ENCODE measurements around the gene PDE4D.
"Not testable (repeated sequence)": the region's sequence is repeated elsewhere in the genome, so short reads cannot be mapped to it uniquely, and the experiment has no call there.

The PDE4D gene

DNA sequence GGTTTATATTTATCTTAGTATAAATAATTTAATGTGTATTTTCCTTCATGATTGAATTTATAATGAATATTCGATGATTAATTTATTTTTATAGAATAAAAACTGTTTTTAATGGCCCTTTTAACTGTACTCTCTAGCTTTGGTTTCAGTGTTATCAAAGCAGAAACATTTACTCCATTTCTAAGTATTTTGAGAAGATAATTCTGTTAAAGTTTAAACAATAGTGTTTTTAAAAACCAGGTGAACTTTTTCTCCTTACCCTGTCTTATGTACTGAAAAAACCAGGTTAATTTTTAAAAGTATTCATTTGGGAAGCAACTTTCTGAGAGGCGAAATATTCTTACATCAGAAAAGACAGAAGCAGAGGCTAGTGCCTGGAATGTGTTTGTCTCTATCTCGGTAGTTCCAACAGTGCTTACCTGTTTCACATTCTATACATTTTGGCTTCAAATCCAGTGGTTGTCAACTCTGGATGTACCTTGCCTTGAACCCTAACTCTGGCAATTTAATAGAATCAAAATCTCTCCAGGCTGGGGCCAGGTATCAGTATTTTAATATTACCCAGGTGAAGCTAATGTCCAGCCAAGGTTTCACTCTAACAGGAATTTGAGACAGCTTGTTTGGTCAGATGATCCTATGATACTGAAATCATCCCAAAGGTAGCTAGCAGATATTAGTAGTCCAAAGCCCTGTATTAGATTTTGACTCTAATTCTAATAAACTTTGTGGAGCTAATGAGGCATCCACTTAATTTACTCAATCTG lies 434.4 kb downstream of the PDE4D start:
- DNase-seq, result no peak

DNA sequence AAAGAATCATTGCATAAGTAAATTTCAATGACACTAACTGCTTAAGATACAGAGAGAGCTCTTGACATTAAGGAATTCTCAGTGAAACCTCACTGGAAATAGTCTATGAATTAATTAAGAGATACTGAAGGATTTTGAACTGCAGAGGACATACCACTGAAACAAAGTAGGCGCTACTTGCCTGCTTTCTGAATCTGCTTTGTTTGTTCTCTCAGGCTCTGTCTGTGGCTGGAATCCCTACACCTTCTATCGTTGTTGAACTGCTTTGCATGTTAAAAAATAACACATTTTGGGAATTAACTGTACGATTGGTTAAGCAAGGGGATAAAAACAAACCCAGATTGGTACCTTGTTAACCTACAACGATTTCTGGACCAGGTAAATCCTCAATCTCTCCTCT lies 435.2 kb downstream of the PDE4D start:
- DNase-seq, result no peak

DNA sequence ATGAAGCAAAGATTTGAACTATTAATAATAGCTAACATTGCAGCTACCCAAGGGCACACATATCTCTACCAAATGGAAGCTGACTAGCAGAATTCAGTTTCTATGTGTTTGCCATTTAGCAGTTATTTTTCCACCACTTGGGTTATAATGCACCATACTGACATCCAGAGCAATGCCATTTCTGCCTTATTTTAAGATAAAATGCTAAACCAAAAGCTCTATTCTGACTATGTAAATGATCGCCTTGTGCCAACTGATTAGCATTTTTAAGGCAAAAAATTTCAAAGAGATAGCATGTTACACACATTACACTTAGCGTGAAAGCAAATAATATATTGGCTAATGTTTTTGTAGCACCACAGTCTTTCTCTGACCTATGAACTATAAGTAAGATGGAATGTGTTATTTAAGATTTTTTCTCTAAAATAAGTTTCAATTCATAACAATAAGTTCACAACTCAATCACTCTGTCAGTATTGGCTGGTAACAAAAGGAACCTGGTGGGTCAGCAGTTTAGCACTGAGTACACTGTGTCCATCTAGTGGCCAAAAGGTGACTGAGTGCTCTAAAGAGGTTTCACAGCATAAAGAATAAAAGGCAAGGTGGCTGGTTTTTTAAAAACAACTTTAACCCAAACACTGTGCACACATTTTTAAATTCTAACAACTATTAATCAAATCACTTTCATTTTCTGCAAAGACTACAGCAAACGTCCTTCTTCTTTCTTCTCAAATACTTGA lies 443.5 kb downstream of the PDE4D start:
- DNase-seq, result no peak

DNA sequence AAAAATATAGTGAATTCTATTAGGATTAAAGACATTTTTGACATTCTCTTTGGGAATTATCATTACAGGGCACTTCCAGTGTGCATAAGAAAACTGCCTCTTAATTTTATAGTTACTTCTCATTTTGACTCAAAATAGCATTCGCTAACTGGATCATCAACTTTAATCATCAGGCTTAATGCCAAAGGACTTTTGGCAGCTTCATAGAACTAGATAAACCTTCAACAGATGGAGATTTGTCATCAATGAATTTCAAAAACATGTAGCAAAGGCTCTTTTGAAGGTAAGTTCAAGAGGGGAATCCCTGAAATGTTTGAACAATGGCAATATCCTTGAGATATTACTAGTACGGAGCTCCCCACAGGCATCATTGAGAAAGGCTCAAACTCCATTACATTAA lies 447.2 kb downstream of the PDE4D start:
- DNase-seq, result no peak

DNA sequence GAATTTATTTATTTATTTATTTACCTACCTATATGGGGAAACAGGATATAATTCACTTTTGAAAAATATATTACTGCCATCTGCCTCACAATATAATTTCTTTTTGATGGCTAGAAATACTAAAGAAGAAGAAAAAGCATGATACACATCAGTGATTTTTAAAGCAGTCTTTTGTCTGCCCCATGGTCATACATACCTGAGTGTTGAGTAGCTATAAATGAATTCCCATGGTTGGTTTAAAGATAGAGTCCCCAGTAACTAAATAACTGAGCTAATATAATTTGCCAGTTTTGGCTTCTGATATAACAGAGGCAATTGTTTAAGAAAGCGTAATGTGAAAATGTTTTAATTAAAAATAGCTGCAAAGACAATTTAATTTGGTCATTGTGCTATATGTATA lies 447.8 kb downstream of the PDE4D start:
- DNase-seq, result no peak

DNA sequence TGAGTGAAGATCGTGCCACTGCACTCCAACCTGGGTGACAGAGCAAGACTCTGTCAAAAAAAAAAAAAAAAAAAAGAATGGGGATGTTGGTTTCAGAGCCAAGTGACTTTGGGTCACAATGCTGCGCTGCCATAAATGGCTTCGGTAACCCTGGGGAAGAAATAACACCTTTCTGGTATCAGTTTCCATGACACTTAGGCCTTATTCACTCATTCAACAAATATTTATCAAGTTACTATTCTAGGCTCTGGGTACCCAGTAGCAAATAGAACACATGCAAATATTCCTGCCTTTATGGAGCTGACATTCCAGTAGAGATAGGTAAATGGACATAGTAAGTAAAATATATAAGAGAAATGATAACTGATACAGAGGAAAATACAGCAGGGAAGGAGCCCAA lies 454.2 kb downstream of the PDE4D start:
- DNase-seq, result no peak

DNA sequence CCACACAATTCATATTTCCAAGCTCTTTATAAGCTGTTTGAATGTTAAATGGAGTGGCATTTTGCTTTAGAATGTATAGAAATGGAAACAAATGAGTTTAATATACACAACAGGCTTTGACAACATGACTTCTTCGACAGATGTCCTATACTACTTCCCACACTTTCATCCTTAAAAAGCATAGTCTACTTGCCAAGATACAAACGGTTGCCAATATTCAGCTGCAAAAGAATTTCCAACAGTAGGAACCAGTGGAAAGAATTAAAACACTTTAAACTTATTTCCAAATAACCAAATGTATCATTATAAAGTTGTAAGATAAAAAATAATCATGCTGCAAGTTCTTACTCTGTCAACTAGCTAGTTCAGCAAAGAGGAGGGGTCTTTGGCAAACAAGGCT lies 456.4 kb downstream of the PDE4D start:
- no peak for DNase-seq

DNA sequence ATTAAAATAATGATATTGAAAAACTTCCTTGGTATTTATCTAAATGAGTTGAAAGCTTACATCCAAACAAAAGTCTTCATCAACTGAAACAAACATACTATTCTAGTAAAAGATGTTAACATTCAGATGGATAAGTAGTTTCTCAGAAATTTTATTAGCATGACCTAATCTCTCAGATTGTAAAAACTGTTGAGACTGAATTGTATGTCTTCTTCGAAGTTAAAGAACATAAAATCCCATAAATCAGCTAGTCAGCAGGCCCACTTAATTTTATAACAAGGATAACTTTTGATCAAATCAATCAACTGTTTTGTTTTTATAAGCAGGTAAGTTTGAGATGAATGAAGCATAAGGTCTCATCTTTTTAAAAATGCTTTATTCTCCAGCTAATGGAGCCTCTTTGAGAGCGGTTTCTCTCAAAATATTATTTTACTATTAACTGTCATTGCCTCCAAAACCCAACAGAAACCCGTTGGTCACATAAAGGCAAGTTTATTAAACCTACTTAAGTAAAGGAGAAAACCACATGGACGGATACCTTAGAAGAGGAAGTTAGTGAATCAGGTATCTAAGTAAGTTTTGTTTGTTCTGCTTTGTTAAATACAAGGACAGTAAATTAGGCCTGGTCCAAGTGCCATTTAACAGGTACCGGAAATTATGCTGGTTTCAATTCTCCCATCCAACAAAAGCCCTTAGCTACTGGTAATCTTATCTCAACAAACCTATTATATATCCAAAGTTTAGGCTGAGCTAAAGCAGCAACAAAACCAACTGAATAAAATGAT lies 457.0 kb downstream of the PDE4D start:
- DNase-seq, result no peak

DNA sequence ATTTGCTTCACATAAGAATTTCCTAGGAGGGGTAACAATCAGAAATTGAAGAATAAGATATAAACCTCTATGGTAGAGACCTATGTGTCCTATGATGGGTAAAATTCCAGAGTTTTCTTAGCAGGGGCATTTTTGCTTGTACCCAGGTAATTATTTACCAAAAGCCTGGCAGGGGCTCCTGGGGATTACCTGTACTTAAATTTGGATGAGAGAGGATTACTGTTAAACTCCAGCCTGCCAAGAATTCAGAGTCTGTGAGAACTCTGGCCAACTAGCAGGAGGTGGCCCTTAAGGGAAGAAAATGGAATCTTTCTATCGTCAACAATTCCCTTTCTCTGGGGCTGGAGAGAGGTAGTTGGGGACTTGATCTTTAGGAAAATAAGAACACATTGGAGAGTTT lies 460.4 kb downstream of the PDE4D start:
- DNase-seq, result no peak

DNA sequence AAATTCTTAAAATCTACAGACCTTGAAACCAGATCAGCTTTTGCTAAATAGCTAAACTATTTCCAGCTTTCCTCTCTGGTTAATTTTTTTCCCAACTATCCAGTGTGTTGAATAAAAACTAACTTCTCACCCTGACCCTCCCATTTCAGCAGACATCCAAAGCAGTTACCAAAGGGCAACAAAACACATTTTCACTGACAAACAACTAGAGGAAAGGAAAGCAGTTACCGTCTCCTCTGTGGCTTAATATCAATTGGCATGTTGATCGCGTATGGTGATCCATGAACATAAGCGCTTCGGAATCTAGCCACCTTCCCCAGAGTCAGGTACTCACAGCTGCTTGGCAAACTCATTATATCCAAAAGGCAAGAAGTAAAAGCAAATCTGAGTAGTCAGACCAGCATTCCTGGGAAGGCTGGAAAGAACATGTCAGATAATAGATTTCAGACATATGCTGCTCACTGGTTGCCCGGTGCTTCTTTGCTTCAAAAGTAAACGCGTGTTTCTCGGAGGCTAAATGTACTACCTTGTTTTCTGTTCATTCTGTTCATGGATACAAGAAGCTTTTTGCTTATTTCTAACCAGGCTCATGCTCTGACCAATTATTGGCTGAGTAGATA lies 463.4 kb downstream of the PDE4D start:
- DNase-seq, result no peak

DNA sequence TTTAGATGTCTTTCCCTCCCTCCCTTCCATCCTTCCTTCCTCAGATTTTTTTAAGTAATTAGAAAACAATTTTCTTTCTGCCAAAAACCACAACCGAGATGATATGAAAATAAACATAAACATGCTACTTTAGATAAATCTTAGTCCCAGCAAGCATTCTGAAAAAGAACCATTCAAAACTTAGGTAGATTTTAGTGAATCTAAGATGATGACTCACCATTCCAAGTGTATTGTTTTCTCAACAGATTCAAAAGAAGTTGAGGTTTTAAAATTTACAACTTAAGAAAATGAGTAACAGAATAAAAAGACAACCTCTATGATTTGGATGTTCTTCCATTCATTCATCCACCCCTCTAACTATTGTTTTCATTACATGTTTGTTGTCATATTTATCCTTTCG lies 465.1 kb downstream of the PDE4D start:
- no peak for DNase-seq

DNA sequence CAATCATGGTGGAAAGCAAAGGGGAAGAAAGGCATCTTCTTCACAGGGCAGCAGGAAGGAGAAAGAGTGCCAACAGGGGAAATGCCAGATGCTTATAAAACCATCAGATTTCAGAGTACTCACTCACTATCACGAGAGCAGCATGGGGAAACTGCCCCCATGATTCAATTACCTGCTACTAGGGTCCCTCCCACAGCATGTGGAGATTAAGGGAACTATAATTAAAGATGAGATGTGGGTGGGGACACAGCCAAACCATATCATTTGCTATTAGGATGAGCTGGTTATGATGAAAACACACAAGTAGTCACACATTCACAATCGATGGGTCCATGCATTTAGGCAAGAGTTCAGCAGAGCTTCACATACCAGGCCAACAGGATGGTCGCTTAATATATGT lies 469.0 kb downstream of the PDE4D start:
- DNase-seq, result no peak

DNA sequence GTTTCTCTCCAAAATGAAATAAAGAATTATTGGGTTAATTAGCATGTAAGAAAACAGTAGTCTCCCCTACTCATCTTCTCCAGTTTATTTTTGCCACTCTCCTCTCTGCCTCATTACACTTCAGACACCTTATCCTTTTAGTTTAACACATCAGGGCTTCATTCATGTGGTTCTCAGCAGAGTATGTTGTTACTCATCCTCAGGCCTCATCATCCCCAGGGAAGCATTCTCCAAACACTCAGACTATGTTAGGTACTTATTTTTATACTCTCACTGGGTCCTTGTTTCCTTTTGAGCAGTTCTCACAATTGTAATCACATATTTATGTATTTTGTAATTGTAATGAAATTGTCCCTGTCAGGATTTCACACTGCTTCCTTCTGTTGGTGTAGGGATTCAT lies 470.5 kb downstream of the PDE4D start:
- DNase-seq, result no peak

DNA sequence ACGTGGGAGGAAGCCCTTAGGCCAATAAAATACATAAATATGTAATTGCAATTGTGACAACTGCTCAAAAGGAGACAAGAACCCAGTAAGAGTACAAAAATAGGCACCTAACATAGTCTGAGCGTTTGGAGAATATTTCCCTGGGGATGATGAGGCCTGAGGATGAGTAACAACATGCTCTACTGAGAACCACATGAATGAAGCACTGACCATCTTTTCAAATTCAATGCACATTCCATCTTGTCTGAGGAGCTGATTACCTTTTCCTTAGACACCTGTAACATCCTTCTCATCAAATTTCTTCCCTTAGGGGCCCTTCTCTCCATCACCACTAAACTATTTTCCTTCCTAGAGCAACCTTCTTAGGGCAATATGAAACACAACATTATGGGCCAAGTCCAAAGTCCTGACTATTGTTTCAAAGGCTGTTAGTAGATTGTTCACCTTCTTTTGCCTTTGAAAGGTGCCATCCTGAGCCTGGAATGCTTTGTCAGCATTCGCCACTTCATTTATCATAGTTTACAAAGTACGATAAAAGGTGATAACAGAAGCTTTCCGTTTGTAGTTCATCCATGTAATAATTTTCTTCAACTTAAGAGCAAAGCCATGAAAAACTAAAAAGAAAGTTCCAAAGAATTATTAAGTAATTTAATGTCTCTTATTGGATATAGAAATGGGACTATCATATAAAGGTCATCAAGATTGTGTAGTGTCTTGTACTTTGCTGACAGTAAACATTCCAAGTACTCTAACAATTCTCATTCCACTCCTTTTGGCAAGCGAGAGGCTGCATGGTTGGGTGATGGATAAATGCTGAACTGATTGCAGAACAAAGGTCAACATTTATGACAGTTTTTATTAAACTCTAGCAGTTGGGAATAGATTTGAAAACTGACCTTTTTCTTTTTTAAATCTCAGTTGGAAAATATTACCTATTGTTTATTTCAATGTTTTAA lies 471.3 kb downstream of the PDE4D start:
- no peak for DNase-seq

DNA sequence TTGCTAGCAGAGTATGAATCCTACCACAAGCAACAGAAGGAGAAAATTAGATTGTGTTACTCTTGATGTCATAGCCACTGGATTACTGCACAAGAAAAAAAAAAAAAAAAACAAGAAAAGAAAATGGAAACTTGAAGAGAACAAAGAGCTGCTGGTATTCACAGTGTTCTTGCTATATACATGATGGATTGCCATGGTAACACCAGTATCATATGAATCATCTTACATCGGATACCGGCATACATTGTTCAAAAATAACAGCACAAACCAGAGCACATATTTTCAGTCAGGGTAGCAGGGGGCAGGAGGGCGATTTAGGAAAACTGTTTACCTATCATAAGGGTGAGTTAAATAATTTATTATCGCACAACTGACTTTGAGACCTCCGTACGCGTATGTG lies 472.9 kb downstream of the PDE4D start:
- DNase-seq, result no peak

DNA sequence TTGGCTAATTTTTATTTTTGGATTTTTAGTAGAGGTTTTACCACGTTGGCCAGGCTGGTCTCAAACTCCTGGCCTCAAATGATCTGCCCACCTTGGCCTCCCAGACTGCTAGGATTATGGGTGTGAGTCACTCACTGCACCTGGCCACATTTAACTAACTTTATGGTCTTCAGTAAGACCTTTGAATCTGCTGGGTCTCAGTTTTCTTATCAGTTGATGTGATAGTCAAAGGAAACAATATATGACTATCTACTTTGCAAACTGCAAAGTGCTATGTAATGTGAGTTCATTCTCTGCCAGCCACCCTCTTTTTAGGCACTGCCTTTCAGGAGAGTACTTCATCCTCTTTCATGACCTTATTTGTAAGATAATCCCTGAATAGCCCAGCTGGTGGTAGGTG lies 474.7 kb downstream of the PDE4D start:
- no peak for DNase-seq

DNA sequence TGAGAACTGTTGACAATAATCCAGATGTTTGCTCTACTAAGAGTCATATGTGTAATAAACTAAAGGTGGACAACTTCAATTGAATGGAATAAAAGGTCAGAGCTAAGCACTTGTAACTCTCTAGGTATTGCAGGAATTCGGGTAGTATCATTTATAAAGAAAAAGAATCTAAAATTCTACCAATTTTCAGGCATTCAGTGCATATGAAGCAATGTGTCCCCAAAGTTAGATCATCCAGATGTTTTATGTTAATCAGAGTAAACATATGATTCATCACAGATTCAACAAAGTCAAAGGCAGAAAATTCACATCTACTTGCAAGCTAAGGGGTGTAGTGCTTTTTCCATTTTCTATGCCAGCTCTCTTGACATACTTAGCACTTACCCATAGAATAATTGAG lies 477.1 kb downstream of the PDE4D start:
- no peak for DNase-seq

DNA sequence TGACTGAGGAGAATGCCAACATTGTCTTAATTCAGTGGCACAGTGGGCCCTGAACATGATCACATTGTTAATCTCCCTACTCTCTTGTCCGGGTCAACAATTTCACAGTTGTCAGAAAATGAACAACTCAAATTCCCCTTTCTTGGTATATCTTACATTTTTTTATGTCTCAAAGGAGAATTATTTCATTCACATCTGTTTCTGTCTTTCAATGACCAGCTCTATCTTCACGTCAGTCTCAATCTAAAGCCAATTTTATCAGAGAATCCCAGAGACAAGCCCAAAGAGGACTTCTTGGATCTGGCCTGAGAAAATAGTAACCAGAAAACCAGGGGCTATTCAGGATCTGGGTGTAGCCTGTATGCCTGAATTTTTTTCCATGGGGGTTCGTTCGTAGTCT lies 477.5 kb downstream of the PDE4D start:
- no peak for DNase-seq

DNA sequence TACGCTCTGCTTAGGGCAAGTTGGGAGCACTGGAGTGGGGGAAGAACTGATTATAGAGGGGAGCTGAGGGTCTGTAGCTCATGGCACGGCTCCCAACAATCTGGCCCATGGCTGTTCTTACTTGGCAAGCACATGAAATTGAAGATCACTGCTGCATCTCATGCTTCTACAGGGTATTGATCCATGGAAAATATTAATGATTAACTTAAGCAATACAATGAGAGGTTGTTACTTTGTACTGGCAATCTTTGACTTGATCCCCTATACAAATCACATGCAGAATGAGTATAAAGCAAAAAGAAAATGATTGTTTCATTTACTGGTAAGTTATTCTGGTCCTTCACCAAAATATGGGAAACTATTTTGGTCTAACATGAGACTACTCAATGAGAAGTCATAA lies 481.1 kb downstream of the PDE4D start:
- DNase-seq, result no peak

DNA sequence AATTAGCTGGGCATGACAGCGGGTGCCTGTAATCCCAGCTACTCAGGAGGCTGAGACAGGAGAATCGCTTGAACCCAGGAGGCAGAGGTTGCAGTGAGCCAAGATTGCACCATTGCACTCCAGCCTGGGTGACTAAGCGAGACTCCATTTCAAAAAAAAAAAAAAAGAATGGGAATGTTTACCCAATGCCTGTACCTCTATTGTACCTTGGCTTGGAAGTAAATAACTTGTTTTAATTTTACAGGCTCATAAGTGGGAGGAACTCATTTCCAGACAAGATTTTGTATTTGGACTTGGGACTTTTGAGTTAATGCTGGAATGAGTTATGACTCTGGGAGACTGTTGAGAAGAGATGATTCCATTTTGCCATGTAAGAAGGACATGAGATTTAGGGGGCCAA lies 484.5 kb downstream of the PDE4D start:
- not testable (repeated sequence) for DNase-seq

DNA sequence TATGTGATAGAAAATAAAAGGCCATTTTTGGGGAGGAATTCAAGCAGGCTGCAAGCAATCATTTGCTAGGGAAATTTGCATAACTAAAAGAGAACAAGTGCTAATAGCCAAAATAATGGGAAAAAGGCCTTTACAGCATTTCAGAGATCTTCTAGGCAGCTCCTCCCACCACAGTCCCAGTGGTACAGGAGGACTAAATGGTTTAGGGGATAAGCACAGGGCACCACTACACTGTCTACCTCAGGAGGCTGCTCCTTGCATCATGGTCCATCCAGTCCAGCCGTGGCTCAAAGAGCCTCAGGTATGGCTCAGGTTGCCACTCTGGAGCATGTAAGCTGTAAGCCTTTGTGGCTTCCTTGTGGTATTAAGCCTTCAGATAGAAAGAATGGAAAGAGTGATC lies 485.6 kb downstream of the PDE4D start:
- no peak for DNase-seq

DNA sequence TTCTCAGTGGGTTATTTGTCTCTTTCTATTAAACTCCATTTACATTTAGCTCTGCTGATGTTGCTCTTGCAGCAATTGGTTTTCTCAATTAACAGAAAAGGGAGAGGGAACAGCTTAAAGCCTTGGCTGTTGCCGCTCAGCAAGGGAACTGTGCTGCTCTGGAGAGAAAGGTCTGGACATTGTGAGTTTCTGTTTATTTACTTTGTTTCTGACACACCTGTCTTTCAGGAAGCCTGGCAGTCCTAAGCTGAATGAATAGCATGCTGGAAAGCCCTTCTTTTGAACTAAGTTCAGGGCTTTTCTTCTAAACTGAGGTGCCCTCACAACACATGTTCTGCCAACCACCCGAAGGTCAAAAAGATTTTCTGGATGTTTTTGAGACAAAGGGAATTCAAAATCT lies 491.9 kb downstream of the PDE4D start:
- DNase-seq, result no peak
